GM13977 (cell line): Measurements from ENCODE around the gene PARD3.

Experiments
- DNase-seq: peaks from one replicate; pipeline ENCODE4 v3.0.0; 2012; ENCODE audit warnings: low spot score
- in situ Hi-C: fragments of 300-500 bp; cut with MboI; formaldehyde crosslinking; loops from one replicate; pipeline ENCODE4 v1.12.0; 2022; ENCODE audit warnings: low sequenced_read_pairs, low pct_unique_long_range_greater_than_20kb, mixed read lengths, inconsistent platforms; ENCODE audit not compliant: unreplicated experiment
- TF ChIP-seq, protein P1 (sequence below): IDR thresholded peaks from 2 replicates; pipeline ENCODE4 v1.5.1; 2012; ENCODE audit warnings: mild to moderate bottlenecking, control low read depth; ENCODE audit not compliant: insufficient read depth; ENCODE audit errors: extremely low read depth, missing control alignments

The PARD3 gene

DNA sequence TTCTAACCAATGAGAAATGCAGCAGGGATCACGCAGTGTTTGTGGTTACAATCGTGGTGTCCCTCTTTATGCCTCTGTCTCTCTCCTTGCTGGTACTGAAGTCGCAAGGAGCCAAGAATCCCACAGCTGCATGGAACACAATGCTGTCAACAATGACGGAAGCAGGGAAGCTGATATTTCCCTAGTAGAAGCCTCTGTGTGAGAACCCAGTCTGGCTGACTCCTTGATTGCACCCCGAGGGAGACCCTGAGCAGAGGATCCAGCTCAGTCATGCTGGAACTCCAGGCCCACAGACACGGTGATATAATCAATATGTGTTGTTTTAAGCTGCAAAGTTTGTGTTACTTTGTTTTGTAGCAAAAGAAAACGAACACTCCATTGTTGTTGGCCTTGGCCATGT, 677.9 kb downstream of the PARD3 start:
- in situ Hi-C loops: no loop called here
- no peak for DNase-seq

DNA sequence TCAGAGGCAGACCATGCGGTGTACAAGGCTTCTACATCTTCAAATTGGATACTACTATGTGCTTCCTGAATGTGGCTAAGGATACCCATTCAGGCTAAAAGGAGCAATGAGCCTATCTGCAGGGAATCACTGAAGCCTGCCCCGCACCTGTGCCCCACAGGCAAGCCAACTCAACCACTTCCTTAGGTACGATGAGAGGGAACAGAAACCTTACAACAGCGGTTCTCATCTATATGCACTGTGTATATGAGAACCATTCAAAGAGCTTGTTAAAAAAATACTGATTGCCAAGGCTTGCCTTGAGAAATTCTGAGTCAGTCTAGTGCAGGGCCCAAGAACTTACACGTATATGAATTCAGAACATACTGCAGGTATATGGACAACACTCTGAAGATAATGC, 679.6 kb downstream of the PARD3 start:
- DNase-seq: no peak
- in situ Hi-C loops: no loop called here
- TF ChIP-seq, protein P1, sequence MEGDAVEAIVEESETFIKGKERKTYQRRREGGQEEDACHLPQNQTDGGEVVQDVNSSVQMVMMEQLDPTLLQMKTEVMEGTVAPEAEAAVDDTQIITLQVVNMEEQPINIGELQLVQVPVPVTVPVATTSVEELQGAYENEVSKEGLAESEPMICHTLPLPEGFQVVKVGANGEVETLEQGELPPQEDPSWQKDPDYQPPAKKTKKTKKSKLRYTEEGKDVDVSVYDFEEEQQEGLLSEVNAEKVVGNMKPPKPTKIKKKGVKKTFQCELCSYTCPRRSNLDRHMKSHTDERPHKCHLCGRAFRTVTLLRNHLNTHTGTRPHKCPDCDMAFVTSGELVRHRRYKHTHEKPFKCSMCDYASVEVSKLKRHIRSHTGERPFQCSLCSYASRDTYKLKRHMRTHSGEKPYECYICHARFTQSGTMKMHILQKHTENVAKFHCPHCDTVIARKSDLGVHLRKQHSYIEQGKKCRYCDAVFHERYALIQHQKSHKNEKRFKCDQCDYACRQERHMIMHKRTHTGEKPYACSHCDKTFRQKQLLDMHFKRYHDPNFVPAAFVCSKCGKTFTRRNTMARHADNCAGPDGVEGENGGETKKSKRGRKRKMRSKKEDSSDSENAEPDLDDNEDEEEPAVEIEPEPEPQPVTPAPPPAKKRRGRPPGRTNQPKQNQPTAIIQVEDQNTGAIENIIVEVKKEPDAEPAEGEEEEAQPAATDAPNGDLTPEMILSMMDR: no peak

More for the DNA sequence above, 677.9 kb downstream of the PARD3 start:
- TF ChIP-seq, protein P1: no peak

DNA sequence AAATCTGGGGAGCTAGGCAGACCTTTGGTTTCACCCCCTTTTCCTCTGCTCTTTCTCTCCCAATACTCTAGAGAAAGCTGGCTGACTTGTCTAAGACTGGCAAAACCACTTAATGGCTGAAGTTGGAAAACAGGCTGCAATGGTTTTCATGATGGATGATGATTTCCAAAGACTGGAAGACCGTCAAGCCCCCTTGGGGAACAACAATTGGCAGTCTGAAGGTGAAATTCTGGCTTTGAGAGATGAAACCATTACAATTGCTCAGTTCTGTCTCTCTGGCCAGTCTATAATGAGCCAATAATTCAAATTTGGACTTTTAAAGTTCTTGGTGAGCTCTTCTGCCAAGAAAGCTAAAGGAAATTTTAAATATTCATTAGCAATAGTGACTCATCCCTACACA, 680.5 kb downstream of the PARD3 start:
- in situ Hi-C loops: no loop called here
- DNase-seq: no peak
- TF ChIP-seq, protein P1: no peak

DNA sequence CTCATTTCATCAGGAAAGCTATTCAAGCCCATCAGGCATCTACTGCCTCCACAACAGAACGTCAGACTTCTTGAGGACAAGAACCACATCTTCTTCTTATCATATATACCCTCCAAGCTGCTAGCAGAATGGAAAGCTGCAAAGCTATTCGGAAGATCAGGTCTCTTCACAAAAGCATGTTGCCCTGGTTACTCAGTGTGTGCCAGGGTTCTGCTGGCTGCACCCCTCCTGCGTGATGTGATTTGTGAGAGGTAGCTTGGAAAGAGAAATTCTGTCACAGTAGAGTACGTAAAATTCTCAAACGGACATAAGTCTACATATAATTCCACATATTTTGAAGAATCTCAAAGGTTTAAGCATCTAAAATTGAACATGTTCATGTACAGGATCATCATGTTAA, 681.7 kb downstream of the PARD3 start:
- DNase-seq: no peak
- TF ChIP-seq, protein P1: no peak
- in situ Hi-C loops: no loop called here

DNA sequence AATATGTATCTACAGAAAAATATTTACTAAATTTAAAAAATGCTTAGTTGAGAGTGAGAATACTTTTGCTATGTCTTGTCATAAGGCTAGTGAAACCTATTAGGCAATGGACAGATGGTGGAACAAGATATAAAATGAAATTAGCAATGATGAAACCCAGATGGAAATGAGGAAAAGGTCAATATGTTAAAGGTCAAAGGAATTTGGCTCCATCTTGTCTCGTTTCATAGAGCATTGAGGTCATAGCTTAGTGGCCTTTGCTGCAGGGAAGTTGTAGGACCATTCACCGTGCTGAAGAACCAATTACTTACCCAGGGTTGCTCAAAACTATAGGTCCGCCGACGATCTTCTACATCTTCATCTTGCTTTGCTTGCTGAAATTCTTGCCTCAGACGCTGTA, 683.9 kb downstream of the PARD3 start:
- in situ Hi-C loops: no loop called here
- TF ChIP-seq, protein P1: no peak
- no peak for DNase-seq

DNA sequence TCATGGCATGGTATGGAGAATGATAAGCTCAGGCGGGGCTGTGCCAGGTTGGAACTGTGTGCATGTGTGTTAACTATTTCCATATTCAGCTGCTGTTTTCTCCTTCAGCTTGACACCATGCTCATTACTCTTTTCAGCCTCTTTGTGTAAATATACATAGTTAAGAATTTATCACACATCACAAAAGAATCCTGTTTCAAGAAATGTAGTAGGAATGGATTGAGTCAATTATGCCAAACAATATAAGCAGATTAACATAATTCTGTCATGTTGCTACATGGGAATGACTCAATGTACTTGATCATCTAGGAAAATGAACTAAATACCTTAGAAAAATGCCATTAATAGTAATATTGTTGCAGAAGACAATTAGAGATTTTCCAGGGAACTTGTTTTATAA, 687.4 kb downstream of the PARD3 start:
- no peak for DNase-seq
- in situ Hi-C loops: no loop called here

More for the DNA sequence above, 687.4 kb downstream of the PARD3 start:
- TF ChIP-seq, protein P1: no peak
